GM19397 (cell line): ENCODE data around the gene CSAG2.

Experiments
- ATAC-seq: cut with Tn5 transposase; IDR thresholded peaks from one replicate; pipeline ENCODE4 v1.9.1; 2021; ENCODE audit warnings: mild to moderate bottlenecking, moderate library complexity; ENCODE audit not compliant: unreplicated experiment

CSAG2 gene

GRCh38 chrX:152674135-152674534 lies 34.9 kb downstream of the CSAG2 start:
- ATAC-seq: no peak

DNA sequence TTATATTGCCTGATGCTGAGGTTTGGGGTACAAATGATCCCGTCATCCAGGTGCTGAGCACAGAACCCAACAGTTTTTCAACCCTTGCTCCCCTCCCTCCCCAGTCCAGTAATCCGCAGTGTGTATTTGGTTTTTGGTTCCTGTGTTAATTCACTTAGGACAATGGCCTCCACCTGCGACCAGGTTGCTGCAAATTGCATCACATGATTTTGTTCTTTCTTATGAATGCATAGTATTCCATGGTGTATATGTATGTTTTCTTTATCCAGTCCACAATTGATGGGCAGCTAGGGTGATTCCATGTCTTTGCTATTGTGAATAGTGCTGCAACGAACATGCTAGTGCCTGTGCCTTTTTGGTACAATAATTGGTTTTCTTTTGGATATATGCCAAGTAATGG lies 46.0 kb downstream of the CSAG2 start:
- ATAC-seq: no peak

DNA sequence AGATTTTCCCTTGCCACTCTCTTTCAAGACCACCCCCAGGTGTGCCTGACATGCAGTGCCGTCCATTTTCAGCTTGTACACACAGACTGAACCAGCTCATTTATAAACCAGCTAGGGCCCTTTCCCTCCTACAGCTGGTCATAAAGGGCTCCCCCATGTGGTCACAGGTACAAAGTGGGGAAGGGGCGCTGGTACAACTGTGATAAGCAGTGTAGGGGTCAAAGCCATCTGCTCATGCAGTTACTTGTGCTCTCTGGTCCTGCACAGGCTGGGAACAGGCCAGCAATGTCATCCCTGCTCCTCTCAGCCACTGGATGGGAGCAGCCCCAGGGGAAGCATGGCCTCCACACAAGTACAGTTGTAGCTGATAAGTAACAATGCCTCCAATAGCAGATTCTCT lies 50.8 kb downstream of the CSAG2 start:
- no peak for ATAC-seq
